Neuronal stem cell (in vitro differentiated cells): ENCODE data around the gene SLC16A10.

Source experiments
- DNase-seq: peaks from one replicate; pipeline ENCODE4 v3.0.0-alpha.2; 2013; ENCODE audit warnings: low spot score
- H2AFZ ChIP-seq: one replicate; pipeline ENCODE4 v1.6.1; 2013; ENCODE audit warnings: mild to moderate bottlenecking, low read length, inconsistent platforms
- H2AK5ac ChIP-seq: 2 replicates; pipeline ENCODE4 v1.6.1; 2013; ENCODE audit warnings: low read depth, mild to moderate bottlenecking, inconsistent platforms, low read length, moderate library complexity, mixed read lengths
- H2BK120ac ChIP-seq: 2 replicates; pipeline ENCODE4 v1.6.1; 2013; ENCODE audit warnings: low read depth, mild to moderate bottlenecking, inconsistent platforms, low read length, moderate library complexity, mixed read lengths
- H2BK12ac ChIP-seq: one replicate; pipeline ENCODE4 v1.6.1; 2013; ENCODE audit warnings: low read length, inconsistent platforms
- H2BK15ac ChIP-seq: 2 replicates; pipeline ENCODE4 v1.6.1; 2013; ENCODE audit warnings: mild to moderate bottlenecking, low read length, inconsistent platforms, mixed read lengths
- H2BK5ac ChIP-seq: one replicate; pipeline ENCODE4 v1.6.1; 2013; ENCODE audit warnings: inconsistent platforms, mild to moderate bottlenecking, low read length, moderate library complexity
- H3K14ac ChIP-seq: one replicate; pipeline ENCODE4 v1.6.1; 2013; ENCODE audit warnings: low read length, inconsistent platforms
- H3K18ac ChIP-seq: 2 replicates; pipeline ENCODE4 v1.6.1; 2013; ENCODE audit warnings: low read length, inconsistent platforms
- H3K23ac ChIP-seq: 2 replicates; pipeline ENCODE4 v1.6.1; 2013; ENCODE audit warnings: low read depth, mild to moderate bottlenecking, mixed read lengths, low read length, inconsistent platforms; ENCODE audit not compliant: poor library complexity
- H3K27ac ChIP-seq: replicated peaks from 3 replicates; pipeline ENCODE4 v1.5.1; 2013; ENCODE audit warnings: low read length, inconsistent platforms
- H3K27me3 ChIP-seq, 3 experiments: 2 replicates each; pipeline ENCODE4 v1.6.1; 2013; ENCODE audit warnings: low read length in 3 of 3, mild to moderate bottlenecking in 2 of 3, inconsistent platforms in 1 of 3, low read depth in 1 of 3, mixed read lengths in 1 of 3, moderate library complexity in 1 of 3; ENCODE audit not compliant: control insufficient read depth in 3 of 3, insufficient read depth in 3 of 3
- H3K36me3 ChIP-seq, 2 donors: replicated peaks in 1 of 2; 2 replicates each; pipeline ENCODE4 v1.6.1; 2013; ENCODE audit warnings: low read length in 2 of 2; ENCODE audit not compliant: control insufficient read depth in 2 of 2, insufficient read depth in 2 of 2
- H3K4ac ChIP-seq: 2 replicates; pipeline ENCODE4 v1.6.1; 2013; ENCODE audit warnings: inconsistent platforms, mild to moderate bottlenecking, low read length, moderate library complexity
- H3K4me1 ChIP-seq, 2 donors: 1 replicate in 1 of 2; 2 replicates in 1 of 2; pipeline ENCODE4 v1.6.1; 2013; ENCODE audit warnings: low read length in 2 of 2, low read depth in 1 of 2; ENCODE audit not compliant: control insufficient read depth in 2 of 2, insufficient read depth in 1 of 2
- H3K4me2 ChIP-seq: one replicate; pipeline ENCODE4 v1.6.1; 2013; ENCODE audit warnings: mild to moderate bottlenecking, low read length, inconsistent platforms; ENCODE audit not compliant: insufficient read depth, poor library complexity, severe bottlenecking
- H3K4me3 ChIP-seq, 2 donors: 2 replicates each; pipeline ENCODE4 v1.5.1; 2013; ENCODE audit warnings: low read length in 2 of 2, mild to moderate bottlenecking in 2 of 2, inconsistent platforms in 1 of 2, moderate library complexity in 1 of 2
- H3K79me1 ChIP-seq: one replicate; pipeline ENCODE4 v1.6.1; 2013; ENCODE audit warnings: low read depth, mild to moderate bottlenecking, inconsistent platforms, low read length, moderate library complexity
- H3K9ac ChIP-seq: one replicate; pipeline ENCODE4 v1.6.1; 2013; ENCODE audit warnings: mild to moderate bottlenecking, low read depth, low read length, inconsistent platforms; ENCODE audit not compliant: poor library complexity
- H3K9me3 ChIP-seq, 2 donors: replicated peaks in 1 of 2; 2 replicates each; pipeline versions ENCODE3 to v1.6.1; 2013; ENCODE audit warnings: low read length in 2 of 2, mild to moderate bottlenecking in 2 of 2, inconsistent platforms in 1 of 2, low read depth in 1 of 2, mixed read lengths in 1 of 2, moderate library complexity in 1 of 2; ENCODE audit not compliant: control insufficient read depth in 2 of 2, insufficient read depth in 1 of 2
- H4K8ac ChIP-seq: one replicate; pipeline ENCODE4 v1.6.1; 2013; ENCODE audit warnings: low read depth, mild to moderate bottlenecking, inconsistent platforms, low read length, moderate library complexity
- H4K91ac ChIP-seq: one replicate; pipeline ENCODE4 v1.6.1; 2013; ENCODE audit warnings: low read length, low read depth, mild to moderate bottlenecking, inconsistent platforms; ENCODE audit not compliant: poor library complexity
- WGBS, 2 donors: extraction: QIAGEN DNeasy Blood & Tissue Kit; methylation state at CpG; one replicate each; pipeline ENCODE4 v1.1.7; 2013; ENCODE audit warnings: missing lambda C conversion rate in 2 of 2, mixed read lengths in 1 of 2; ENCODE audit not compliant: insufficient read length in 2 of 2, insufficient replicate concordance in 1 of 2; ENCODE audit errors: extremely low coverage in 2 of 2; 5-methylcytosine and 5-hydroxymethylcytosine counted together

The SLC16A10 gene

DNA sequence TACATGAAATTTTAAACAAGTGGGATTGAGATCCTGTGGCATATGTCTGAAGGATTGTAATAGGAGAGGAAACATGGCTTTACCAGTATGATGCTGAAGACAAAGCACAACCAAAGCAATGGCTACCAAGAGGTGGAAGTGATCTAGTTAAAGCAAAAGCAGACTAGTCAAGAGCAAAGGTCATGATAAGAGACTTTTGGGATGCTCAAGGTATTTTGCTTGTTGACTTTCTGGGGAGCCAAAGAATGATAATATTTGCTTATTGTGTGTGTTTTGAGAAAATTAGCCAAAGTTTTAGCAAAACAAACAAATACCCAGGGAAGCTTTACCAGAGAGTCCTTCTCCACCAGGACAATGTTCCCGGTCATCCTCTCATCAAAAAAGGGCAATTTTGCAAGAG, 20.3 kb downstream of the SLC16A10 start:
- no peak overlapping the region for H3K23ac ChIP-seq
- no peak overlapping the region for H2BK5ac ChIP-seq
- no peak overlapping the region for H3K18ac ChIP-seq
- H3K4me3 ChIP-seq: no peak overlapping the region
- H4K91ac ChIP-seq: no peak overlapping the region
- no peak overlapping the region for H2BK120ac ChIP-seq
- H2BK15ac ChIP-seq: no peak overlapping the region
- H3K4me1 ChIP-seq: no peaks in the 10 kb centered on the region
- H3K27ac ChIP-seq: no peak overlapping the region
- no peak overlapping the region for H3K14ac ChIP-seq
- peaks cover 0 to 9% of the 10 kb centered on the region in 2 donors for H3K9me3 ChIP-seq
- H2AFZ ChIP-seq: no peak overlapping the region
- no peak overlapping the region for H4K8ac ChIP-seq
- H3K27me3 ChIP-seq: peaks cover 0 to 12% (median 0%) of the 10 kb centered on the region in 3 experiments
- no peak overlapping the region for H2AK5ac ChIP-seq
- no peaks in the 10 kb centered on the region for H3K79me1 ChIP-seq
- no peak for DNase-seq
- no peak overlapping the region for H3K4me2 ChIP-seq
- WGBS, 2 donors: no CpG with 5 or more reads among the region's 1 CpG
- no peak overlapping the region for H3K9ac ChIP-seq
- no peak overlapping the region for H3K4ac ChIP-seq
- no peaks in the 10 kb centered on the region for H3K36me3 ChIP-seq
- no peak overlapping the region for H2BK12ac ChIP-seq

DNA sequence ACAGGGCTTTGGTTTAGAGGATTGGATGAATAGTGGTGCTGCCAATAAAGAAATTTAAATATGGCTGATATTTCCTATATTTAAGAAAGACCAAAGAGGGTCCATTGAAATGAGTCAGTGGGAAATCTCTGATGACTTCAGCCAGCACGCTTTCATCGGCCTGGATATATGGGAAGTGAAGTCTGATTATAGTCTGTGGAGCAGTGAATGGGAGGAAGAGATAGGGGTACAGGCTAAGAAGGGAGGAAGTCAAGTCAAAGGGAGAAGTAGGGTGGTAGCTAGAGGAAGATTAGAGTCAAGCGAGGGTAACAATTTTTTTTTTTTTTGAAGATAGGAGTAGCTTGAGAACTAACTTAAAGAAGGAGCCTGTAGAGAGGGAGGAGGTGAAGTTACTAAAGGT, 22.7 kb downstream of the SLC16A10 start:
- peaks cover 0 to 4% of the 10 kb centered on the region in 2 donors for H3K4me1 ChIP-seq
- no peak overlapping the region for H3K27ac ChIP-seq
- H3K14ac ChIP-seq: no peak overlapping the region
- no peak overlapping the region for H3K23ac ChIP-seq
- H2BK5ac ChIP-seq: no peak overlapping the region
- no peak overlapping the region for H3K18ac ChIP-seq
- no CpG with 5 or more reads among the region's 3 CpGs for WGBS, 2 donors
- no peak overlapping the region for H3K4me2 ChIP-seq
- no peak for DNase-seq
- no peak overlapping the region for H2AFZ ChIP-seq
- no peak overlapping the region for H2AK5ac ChIP-seq
- no peak overlapping the region for H3K9ac ChIP-seq
- no peaks in the 10 kb centered on the region for H3K36me3 ChIP-seq
- no peak overlapping the region for H2BK120ac ChIP-seq
- peaks cover 0 to 9% of the 10 kb centered on the region in 2 donors for H3K9me3 ChIP-seq
- no peak overlapping the region for H4K91ac ChIP-seq
- no peak overlapping the region for H2BK12ac ChIP-seq
- no peak overlapping the region for H3K4ac ChIP-seq
- no peak overlapping the region for H3K4me3 ChIP-seq
- peaks cover 0 to 12% (median 0%) of the 10 kb centered on the region in 3 experiments for H3K27me3 ChIP-seq
- H2BK15ac ChIP-seq: no peak overlapping the region
- H3K79me1 ChIP-seq: no peaks in the 10 kb centered on the region
- no peak overlapping the region for H4K8ac ChIP-seq

DNA sequence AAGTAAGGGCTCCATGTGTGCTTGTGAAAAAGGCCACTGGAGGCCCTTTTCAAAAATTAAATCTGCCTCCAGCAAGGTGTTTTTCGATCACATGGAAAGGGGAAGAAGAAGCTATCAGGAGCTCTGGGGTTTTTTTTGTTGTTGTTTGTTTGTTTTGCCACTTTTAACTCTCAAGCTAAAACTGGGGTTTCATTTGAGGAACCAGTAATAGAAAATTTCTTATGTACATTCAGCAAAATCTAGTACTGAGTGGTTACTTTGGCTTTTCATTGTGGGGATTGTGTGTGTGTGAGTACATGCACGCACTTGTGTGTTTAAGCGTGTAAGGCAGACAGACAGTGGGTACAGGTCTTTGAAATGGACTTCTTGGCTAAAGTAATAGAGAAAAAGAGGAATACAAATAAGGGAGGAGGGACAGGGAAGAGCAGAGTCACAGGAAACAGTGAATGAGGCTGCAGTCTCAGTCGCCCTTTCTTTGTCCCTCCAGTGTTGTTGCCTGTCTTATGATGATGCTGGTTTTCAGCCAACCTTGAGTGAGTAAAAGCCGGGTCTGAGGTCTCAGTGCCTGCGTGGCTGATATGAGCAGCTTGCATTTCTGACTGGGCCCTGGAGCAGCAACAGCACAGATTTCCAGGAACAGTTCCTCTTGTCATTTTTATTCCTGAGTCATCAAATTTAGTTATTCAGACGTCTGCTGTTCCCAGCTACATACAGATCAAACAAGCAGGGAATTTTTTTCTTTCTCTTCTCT, 26.2 kb downstream of the SLC16A10 start:
- Histone ChIP-seq H3K9me3 (no peaks in the 10 kb centered on the region), H3K9ac (no peak overlapping the region), H2BK5ac (no peak overlapping the region), H3K4me2 (no peak overlapping the region), H3K14ac (no peak overlapping the region), H3K18ac (no peak overlapping the region), H3K4ac (no peak overlapping the region), H3K27me3 (peaks cover 0 to 5% (median 0%) of the 10 kb centered on the region in 3 experiments), H3K4me1 (peaks cover 0 to 4% of the 10 kb centered on the region in 2 donors), H3K79me1 (no peaks in the 10 kb centered on the region), H4K8ac (no peak overlapping the region), H3K36me3 (no peaks in the 10 kb centered on the region), H2BK15ac (no peak overlapping the region), H2AK5ac (no peak overlapping the region), H3K23ac (peak overlapping the region; percentile 6), H2BK12ac (no peak overlapping the region), H4K91ac (no peak overlapping the region), H2AFZ (peak overlapping the region; percentile 80), H3K27ac (no peak overlapping the region), H2BK120ac (no peak overlapping the region), H3K4me3 (no peak overlapping the region)
- WGBS, 2 donors: no CpG with 5 or more reads among the region's 7 CpGs
- DNase-seq: no peak

DNA sequence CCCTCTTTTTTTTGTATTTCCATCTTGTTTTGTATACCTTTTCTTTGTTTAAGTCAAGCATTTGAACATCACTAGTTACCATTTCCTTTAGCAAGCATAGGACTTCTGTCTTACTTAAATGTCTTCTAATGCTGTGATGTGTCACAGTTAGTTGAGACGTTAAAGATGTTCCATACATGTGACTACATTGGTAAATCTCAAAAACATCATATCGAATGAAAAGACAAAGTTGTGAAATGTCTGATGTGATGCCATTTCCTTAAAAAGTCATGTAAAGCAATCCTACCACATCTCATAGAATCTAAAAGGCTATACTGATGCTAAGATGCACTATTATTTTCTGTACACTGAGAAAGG, 26.8 kb downstream of the SLC16A10 start:
- Histone ChIP-seq H4K8ac (no peak overlapping the region), H3K9me3 (no peaks in the 10 kb centered on the region), H3K4me1 (peaks cover 0 to 4% of the 10 kb centered on the region in 2 donors), H2BK5ac (no peak overlapping the region), H3K4me3 (no peak overlapping the region), H3K79me1 (no peaks in the 10 kb centered on the region), H4K91ac (no peak overlapping the region), H3K4me2 (no peak overlapping the region), H3K36me3 (no peaks in the 10 kb centered on the region), H2AFZ (peak overlapping the region; percentile 80), H3K4ac (no peak overlapping the region), H2BK12ac (no peak overlapping the region), H3K27ac (no peak overlapping the region), H3K27me3 (peaks cover 0 to 7% (median 0%) of the 10 kb centered on the region in 3 experiments), H2BK15ac (no peak overlapping the region), H3K9ac (no peak overlapping the region), H2BK120ac (no peak overlapping the region), H3K23ac (no peak overlapping the region), H3K14ac (no peak overlapping the region), H3K18ac (no peak overlapping the region), H2AK5ac (no peak overlapping the region)
- no CpG with 5 or more reads among the region's 2 CpGs for WGBS, 2 donors
- no peak for DNase-seq
